Smooth muscle cell (in vitro differentiated cells): ENCODE measurements around the gene ANKRD6. TPM values are rescaled to one million over a fixed set of nuclear protein-coding genes. Genes with fewer than 3 reads are reported as not detected.

ENCODE experiments used
- DNase-seq: peaks from one replicate; lab custom pipeline; 2025; ENCODE audit not compliant: unreplicated experiment; lab: John Stamatoyannopoulos, UW
- H2AFZ ChIP-seq: fragments of 200-600 bp; sonication (generic); 2 replicates; pipeline ENCODE4 v1.6.0; 2016; ENCODE audit warnings: antibody characterized with exemption, low read depth, mild to moderate bottlenecking
- H3F3A ChIP-seq: fragments of 200-600 bp; sonication (generic); 2 replicates; pipeline ENCODE4 v1.6.0; 2017; ENCODE audit warnings: antibody characterized with exemption, low read depth
- H3K27ac ChIP-seq: fragments of 200-600 bp; sonication (generic); 2 replicates; pipeline ENCODE4 v1.5.1; 2016; ENCODE audit warnings: low read depth, mild to moderate bottlenecking
- H3K27me3 ChIP-seq: fragments of 200-600 bp; sonication (generic); 2 replicates; pipeline ENCODE4 v1.6.1; 2016; ENCODE audit warnings: low read depth, mild to moderate bottlenecking
- H3K36me3 ChIP-seq: fragments of 200-600 bp; sonication (generic); 2 replicates; pipeline ENCODE4 v1.5.1; 2016; ENCODE audit warnings: low read depth
- H3K4me1 ChIP-seq: fragments of 200-600 bp; sonication (generic); 2 replicates; pipeline ENCODE4 v1.5.1; 2016; ENCODE audit warnings: low read depth
- H3K4me2 ChIP-seq: fragments of 200-600 bp; sonication (generic); 2 replicates; pipeline ENCODE4 v1.6.0; 2016; ENCODE audit warnings: mild to moderate bottlenecking
- H3K4me3 ChIP-seq: fragments of 200-600 bp; sonication (generic); 2 replicates; pipeline ENCODE4 v1.5.1; 2016; ENCODE audit warnings: mild to moderate bottlenecking
- H3K79me2 ChIP-seq: fragments of 200-600 bp; sonication (generic); 2 replicates; pipeline ENCODE4 v1.6.0; 2016; ENCODE audit warnings: low read depth, mild to moderate bottlenecking
- H3K9ac ChIP-seq: fragments of 200-600 bp; sonication (generic); 2 replicates; pipeline ENCODE4 v1.6.0; 2016; ENCODE audit warnings: low read depth
- H3K9me3 ChIP-seq: fragments of 200-600 bp; sonication (generic); replicated peaks from 2 replicates; pipeline ENCODE4 v1.5.1; 2016; ENCODE audit warnings: low read depth
- H4K20me1 ChIP-seq: fragments of 200-600 bp; sonication (generic); 2 replicates; pipeline ENCODE4 v1.6.0; 2016; ENCODE audit warnings: low read depth
- WGBS: methylation state at CpG from one replicate; pipeline ENCODE4 v1.1.7; 2016; ENCODE audit warnings: low lambda C conversion rate; 5-methylcytosine and 5-hydroxymethylcytosine counted together
- polyA plus RNA-seq: library from polyadenylated mRNA; unstranded; fragments of >200 nt; fragmentation: Nextera tagmentation; extraction: Ambion mirVana; gene quantifications from 2 replicates; pipeline ENCODE4 v1.2.1, GENCODE V29; 2016
- total RNA-seq: library from RNA; depleted of rRNA; stranded (reverse); fragments of >200 nt; gene quantifications from 2 replicates; pipeline ENCODE4 v1.2.3, GENCODE V29; 2014
- TF ChIP-seq, protein P1 (sequence below): fragments of 200-600 bp; sonication (generic); IDR thresholded peaks from 2 replicates; pipeline ENCODE4 v1.5.1; 2017; ENCODE audit warnings: borderline replicate concordance, mild to moderate bottlenecking, antibody characterized with exemption; ENCODE audit not compliant: insufficient read depth, poor library complexity, severe bottlenecking

The ANKRD6 gene
- total and polyA plus RNA-seq, 2 experiments from 2014 or later, result 5.2 to 10.7 TPM

DNA sequence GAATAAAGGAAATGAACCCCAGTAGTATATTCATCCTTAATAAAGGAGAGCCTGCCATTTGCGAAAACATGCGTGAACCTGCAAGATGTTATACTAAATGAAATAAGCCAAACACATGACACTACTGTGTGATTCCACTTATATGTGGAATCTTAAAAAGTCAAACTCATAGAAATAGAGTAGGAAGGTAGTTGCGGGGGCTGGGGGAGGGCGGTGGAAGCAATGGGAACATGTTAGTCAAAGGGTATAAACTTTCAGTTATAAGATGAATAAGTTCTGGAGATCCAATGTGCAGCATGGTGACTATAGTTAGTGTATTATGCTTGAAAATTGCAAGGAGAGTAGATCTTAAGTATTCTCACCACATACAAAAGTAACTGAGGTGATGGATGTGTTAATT, 72.9 kb downstream of the ANKRD6 start:
- TF ChIP-seq, protein P1, sequence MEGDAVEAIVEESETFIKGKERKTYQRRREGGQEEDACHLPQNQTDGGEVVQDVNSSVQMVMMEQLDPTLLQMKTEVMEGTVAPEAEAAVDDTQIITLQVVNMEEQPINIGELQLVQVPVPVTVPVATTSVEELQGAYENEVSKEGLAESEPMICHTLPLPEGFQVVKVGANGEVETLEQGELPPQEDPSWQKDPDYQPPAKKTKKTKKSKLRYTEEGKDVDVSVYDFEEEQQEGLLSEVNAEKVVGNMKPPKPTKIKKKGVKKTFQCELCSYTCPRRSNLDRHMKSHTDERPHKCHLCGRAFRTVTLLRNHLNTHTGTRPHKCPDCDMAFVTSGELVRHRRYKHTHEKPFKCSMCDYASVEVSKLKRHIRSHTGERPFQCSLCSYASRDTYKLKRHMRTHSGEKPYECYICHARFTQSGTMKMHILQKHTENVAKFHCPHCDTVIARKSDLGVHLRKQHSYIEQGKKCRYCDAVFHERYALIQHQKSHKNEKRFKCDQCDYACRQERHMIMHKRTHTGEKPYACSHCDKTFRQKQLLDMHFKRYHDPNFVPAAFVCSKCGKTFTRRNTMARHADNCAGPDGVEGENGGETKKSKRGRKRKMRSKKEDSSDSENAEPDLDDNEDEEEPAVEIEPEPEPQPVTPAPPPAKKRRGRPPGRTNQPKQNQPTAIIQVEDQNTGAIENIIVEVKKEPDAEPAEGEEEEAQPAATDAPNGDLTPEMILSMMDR, result no peak
- Histone ChIP-seq H3K27me3 (no peaks in the 10 kb centered on the region), H3F3A (no peaks in the 10 kb centered on the region), H2AFZ (no peak overlapping the region), H3K79me2 (no peaks in the 10 kb centered on the region), H3K4me2 (no peak overlapping the region), H3K4me1 (peaks cover 58% of the 10 kb centered on the region), H3K36me3 (no peaks in the 10 kb centered on the region), H3K9ac (no peak overlapping the region), H3K4me3 (no peak overlapping the region), H3K27ac (no peak overlapping the region), H3K9me3 (no peaks in the 10 kb centered on the region), H4K20me1 (peaks cover 4% of the 10 kb centered on the region)
- 98% methylated on average over 4 of the region's 4 CpGs for WGBS
- no peak for DNase-seq

DNA sequence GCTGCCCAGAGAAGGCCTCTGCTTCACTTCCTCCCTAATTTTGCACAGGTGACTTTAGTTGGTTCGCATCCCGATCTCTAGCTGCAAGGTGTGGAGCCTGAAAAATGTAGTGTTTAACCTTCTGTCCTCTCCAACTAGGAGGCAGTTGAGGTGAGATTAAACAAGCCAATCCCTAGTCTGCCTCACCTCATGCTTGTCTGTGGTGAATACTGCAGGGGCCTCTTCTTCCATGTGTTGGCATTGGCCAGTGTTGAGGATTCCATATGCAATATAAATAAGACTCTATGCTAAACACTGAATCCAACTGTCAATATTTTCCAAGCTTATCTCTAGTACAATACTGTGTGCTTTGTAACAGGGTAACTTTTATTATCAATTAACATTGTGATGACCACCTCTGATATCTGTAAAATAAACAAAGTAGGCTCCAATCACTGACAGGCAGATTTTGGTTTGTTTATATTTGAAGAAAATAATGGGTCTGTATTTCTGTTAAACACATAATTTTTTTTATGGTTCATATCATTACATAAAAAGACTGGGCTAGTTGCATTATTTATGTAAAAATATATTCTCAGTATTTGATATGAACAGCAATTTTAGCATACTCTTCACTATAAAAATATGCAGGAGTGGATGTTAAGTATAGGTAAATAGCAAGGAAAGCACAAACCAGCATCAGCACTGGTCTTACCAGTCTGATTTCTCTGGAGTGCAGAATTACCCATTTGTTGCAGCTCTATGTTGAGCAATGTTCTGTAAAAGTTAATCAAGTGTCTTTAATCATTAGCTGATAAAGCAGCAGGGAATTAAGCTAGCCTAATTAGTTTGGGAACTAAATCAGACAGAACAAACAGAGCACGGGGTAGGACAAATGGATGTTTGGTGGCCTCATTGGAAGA, 74.0 kb downstream of the ANKRD6 start:
- H3K27me3 ChIP-seq, result no peaks in the 10 kb centered on the region
- no peaks in the 10 kb centered on the region for H3K79me2 ChIP-seq
- 84% methylated on average over 3 of the region's 3 CpGs for WGBS
- TF ChIP-seq, protein P1, result no peak
- no peak overlapping the region for H2AFZ ChIP-seq
- H3F3A ChIP-seq, result no peaks in the 10 kb centered on the region
- no peak overlapping the region for H3K9ac ChIP-seq
- H3K9me3 ChIP-seq, result no peaks in the 10 kb centered on the region
- H3K4me3 ChIP-seq, result no peak overlapping the region
- no peaks in the 10 kb centered on the region for H4K20me1 ChIP-seq
- no peak overlapping the region for H3K4me2 ChIP-seq
- H3K36me3 ChIP-seq, result no peaks in the 10 kb centered on the region
- no peak for DNase-seq
- peaks cover 48% of the 10 kb centered on the region for H3K4me1 ChIP-seq
- H3K27ac ChIP-seq, result no peak overlapping the region

DNA sequence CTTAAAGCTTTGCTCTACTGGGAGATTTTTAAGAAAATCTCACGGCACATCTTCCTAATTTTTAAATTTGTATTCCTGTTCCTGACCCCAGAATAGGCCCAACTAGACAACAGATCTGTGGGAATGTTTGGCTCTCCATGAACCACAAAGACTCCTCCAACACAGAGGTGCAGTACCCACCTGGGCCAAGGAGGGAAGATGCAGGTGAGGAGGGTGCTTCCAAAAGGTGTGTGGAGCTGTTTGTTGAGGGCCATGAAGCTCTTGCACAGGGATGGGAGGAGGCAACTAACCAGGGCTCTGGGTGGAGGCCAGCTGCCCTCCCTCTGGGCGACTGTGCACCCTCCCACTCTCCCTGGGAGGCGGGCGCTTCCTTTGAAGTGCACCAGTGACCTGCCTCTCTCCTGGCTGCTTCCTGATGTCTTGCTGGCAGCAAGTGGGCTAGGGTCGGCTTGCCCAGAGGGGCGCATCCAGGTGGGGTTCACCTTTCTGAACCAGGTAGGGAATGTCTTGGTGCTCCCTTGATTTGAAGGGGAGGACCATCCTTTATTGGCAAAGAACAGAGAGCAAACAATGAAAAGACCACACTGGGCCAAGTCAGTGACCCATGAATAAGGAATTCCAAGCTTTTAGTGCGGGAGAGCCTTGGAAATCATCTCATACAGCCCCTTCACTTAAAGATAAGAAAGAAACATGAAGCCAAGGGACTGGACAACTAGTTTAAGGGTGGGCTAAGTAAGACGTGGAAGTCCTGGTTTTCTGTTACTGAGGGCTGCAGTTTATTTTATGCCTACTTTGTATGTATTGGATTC, 76.0 kb downstream of the ANKRD6 start:
- Histone ChIP-seq H3F3A (no peaks in the 10 kb centered on the region), H3K36me3 (no peaks in the 10 kb centered on the region), H3K27ac (no peak overlapping the region), H3K9ac (no peak overlapping the region), H3K4me3 (no peak overlapping the region), H3K79me2 (no peaks in the 10 kb centered on the region), H3K27me3 (no peaks in the 10 kb centered on the region), H4K20me1 (no peaks in the 10 kb centered on the region), H3K4me2 (no peak overlapping the region), H3K4me1 (peaks cover 30% of the 10 kb centered on the region), H2AFZ (no peak overlapping the region), H3K9me3 (no peaks in the 10 kb centered on the region)
- DNase-seq, result no peak
- TF ChIP-seq, protein P1, result no peak
- 82% methylated on average over 8 of the region's 8 CpGs for WGBS
